GM21619 (cell line): ENCODE data around the gene BRPF1.
"Not testable (repeated sequence)": the region's sequence is repeated elsewhere in the genome, so short reads cannot be mapped to it uniquely, and the experiment has no call there.

Experiments
- ATAC-seq: cut with Tn5 transposase; IDR thresholded peaks from one replicate; pipeline ENCODE4 v1.9.1; 2021; ENCODE audit not compliant: unreplicated experiment

Gene BRPF1

GRCh38 chr3:9767418-9767817, 35.9 kb downstream of the BRPF1 start:
- no peak for ATAC-seq

DNA sequence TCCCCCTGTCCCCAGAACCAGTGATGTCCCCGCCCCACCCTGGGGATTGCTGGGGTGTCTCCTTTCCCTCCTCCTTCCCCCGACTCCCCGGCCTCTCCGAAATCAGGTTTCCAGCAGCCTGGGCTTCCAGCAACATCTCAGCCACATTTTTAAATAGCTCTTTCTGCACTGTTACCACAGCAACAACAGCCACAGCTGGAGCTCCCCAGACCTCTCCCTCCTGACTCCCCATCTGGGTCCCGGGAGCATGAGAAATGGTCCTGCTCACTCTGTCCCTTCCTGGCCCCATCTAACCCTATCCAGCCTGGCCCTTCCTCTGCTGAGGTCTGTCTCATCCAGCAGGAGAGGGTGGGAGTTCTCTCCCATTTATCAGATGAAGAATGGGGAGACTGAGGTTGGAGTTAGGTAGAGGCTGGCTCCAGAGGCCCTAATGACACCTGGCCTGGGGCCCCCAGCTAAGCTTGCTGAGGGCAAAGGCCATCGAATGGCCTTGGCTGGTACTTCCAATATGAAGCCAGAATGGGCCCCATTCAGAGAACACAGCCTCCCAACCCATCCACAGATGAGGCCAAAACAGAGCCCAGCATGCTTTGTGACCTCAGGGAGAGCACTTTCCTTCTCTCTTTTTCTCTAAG, 36.7 kb downstream of the BRPF1 start:
- no peak for ATAC-seq

- ATAC-seq, result no peak
These were observed 37.5 kb downstream of the BRPF1 start for GRCh38 chr3:9769012-9769411.

- peak; percentile 84 for ATAC-seq
These were observed 38.1 kb downstream of the BRPF1 start, which contains the start of gene CAMK1 for GRCh38 chr3:9769426-9770275. Gene CAMK1, minus strand, starts transcription at chr3:9769947. Its CDS starts 2,198 bp downstream, at chr3:9767749.

DNA sequence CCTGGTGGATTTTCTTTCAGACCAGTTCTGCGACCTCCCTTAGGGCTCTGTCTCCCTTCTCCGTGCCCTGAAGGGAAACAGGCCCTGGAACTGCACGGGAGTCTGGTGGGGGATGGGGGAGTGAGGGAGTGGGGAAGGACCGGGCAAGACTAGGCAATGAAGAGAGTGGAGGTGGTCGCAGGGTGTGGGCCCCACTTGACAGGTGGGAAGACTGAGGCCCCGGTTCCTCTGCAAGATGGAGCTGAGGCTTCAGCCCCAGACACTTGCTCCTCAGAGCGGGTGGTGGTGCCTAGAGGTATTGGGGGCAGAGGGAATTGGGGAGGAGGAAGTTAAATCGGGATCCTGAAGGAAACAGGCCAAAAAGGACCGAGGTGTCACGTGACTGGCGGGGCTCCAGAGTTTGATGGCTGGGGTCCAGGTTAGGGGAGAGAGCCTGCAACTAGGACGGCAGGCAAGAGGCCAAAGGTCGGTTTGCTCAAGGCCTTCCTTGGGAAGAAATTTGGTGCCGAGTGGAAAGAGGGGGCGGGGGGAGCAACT, 38.8 kb downstream of the BRPF1 start:
- ATAC-seq, result no peak

DNA sequence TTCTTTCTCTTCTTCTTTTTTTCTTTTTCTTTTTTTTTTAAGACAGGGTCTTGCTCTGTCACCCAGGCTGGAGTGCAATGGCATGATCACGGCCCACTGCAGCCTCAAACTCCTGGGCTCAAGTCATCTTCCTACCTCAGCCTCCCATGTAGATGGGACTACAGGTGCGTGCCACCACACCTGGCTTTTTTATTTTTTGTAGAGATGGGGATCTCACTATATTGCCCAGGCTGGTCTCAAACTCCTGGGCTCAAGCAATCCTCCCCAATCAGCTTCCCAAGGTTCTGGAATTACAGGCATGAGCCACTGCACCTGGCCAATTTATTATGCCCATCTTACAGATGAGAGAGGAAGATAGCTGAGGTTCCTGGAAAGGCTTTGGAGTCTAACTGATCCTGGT, 39.5 kb downstream of the BRPF1 start:
- ATAC-seq, result not testable (repeated sequence)

DNA sequence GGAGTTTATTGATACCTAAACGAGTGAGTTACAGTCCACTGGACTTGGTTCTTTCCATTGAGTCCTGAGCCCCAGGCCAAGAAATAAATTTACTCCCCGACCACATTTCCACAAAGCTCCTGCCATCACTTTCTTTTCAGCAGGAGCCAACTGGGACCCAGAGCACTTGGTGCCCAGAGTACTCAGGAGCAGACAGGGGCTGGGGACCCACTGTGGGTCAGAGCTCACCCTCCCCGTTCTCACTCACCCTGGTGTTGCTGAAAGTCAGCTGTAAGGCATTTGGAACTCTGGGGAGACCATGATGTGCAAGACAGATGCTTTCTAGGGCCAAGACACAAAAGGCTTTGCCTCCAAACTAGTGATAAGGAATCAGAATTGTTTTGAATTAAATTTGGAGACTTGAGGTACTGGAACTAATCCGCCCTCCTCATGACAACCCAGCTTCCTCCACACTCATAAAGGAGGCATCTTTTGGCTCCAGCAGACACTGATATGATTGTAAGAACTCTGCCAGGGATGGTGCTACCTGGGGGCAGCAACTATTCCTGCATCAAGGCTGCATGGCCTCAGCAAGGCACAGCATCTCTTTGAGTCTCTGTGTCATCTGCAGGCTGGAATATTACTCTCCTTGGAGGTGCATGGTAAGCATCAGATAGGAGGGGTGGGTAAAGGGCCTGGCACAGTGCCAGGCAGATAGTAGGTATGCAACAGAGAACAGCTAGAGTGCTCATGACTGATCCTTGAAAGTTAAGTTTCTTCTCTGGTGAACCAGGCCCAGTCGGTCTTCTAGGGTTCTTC, 45.6 kb downstream of the BRPF1 start:
- ATAC-seq, result no peak

DNA sequence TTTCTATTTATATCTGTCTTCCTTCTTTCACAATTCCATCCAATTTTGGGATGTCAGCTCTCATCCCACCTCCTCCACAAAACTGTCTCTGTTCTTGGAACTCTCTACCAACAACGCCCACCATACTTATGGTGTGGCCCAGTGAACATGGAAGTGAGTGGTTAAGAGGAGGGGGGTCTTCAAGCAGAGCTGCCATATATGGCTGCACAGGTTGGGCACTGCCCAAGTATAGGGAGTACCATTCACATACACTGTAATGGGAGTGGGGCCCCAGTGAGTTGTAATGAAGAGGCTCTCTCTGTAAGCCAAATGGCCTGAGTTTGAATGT, 46.1 kb downstream of the BRPF1 start:
- no peak for ATAC-seq

- ATAC-seq, result no peak
These were observed 46.9 kb downstream of the BRPF1 start for GRCh38 chr3:9778143-9779074.

GRCh38 chr3:9779075-9779593, 47.6 kb downstream of the BRPF1 start:
- no peak for ATAC-seq

- ATAC-seq, result peak; percentile 59
These were observed 48.4 kb downstream of the BRPF1 start for GRCh38 chr3:9779721-9780457.

- ATAC-seq, result no peak
These were observed 48.9 kb downstream of the BRPF1 start for GRCh38 chr3:9780458-9780812.

DNA sequence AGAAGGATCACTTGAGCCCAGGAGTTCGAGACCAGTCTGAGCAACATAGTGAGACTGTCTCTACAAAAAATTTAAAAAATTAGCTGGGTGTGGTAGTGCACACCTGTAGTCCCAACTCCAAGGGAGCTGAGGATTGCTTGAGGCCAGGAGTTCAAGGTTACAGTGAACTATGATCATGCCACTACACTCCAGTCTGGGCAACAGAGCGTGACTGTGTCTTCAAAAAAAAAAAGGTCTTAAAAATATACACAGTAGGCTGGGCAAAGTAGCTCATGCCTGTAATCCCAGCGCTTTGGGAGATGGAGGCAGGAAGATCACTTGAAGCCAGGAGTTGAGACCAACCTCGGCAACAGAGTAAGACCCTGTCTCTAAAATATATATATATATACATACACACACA, 49.4 kb downstream of the BRPF1 start:
- no peak for ATAC-seq

- ATAC-seq, result no peak
These were observed 50.0 kb downstream of the BRPF1 start for GRCh38 chr3:9781551-9781950.

DNA sequence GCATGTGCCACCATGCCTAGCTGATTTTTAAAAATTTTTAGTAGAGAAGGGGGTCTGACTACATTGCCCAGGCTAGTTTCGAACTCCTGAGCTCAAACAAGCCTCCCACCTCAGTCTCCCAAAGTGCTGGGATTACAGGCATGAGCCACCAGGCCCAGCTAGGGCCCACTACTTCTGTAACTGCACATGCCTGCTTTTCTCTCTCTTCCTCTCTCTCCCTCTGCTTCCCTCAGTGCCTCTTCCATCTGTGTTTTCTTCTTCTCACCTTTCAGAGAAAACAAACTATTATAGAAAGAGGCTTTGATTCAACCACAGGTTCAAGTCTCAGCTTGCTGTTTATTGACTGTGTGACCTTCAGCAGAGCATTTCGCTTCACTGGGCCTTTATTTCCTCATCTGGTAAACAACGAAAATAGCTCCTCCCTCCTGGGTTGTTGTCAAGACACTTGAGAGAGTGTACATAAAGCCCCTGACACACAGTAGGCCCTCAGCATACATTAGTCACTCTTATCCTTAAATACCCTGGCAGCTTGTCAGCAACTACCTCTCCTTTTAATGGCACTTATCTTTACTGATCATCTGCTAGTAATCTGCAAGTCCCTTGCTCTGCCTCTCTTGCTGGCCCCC, 50.6 kb downstream of the BRPF1 start:
- ATAC-seq, result no peak

DNA sequence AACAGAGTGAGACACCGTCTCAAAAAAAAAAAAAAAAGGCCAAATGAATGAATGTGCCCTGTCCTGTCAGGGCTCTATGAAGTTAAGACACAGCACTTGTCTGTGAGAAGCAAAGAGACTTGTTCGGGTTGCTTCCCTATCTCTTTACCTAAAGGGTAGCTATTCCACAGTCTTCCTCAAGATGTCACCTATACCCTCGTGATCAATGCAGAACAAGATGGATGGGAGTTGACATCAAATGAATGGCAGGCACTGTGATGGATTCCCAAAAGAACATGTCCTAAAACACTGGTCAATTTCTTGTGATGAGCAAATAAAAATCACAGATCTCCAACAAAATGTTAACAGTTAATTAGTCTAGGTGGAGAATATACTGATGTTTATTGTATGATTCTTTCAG, 51.2 kb downstream of the BRPF1 start:
- no peak for ATAC-seq

DNA sequence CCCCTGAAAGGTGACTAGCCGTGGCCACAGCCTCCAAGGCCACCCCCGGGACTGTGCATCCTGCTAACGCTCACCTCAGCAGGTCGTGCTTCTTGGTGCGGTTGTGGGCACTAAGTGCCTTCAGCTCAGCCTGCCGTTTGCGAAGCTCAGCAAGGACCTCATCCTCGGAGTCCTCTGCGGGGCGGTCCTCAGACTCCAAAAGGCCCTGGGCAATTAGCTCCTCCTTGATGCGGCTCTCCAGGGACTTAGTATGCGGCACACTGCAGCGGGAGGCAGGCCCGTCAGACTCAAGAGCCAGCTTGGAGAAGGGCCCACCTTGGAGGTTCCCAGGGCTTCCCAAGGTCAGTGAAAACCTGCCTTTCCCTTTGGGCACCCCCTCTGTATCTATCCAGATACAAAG, 52.4 kb downstream of the BRPF1 start:
- ATAC-seq, result no peak

DNA sequence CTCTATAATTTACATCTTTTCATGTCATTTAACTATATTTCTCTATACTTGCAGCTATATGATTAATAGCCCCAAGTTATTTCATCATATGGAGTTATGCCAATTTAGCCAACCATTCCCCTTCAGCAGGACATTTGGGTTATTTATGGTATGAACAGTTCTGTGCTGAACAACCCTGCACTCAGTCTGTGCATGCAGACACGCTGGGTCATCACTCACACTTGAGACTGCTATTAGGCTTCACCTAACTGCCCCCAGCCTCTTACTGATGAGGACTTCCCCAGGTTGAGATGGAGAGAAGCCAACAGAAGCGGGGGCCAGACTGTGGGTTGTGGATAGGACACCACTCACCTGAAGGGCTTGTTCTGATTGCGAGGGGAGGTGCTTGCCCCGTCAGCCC, 53.4 kb downstream of the BRPF1 start:
- no peak for ATAC-seq

- ATAC-seq, result no peak
These were observed 54.1 kb downstream of the BRPF1 start for GRCh38 chr3:9785602-9786001.
